HG02938 (cell line): Measurements from ENCODE around the gene TOMM40L.
A peak's percentile ranks its signal among the peaks of the same experiment; 100 is the strongest.
"Not testable (repeated sequence)": the region's sequence is repeated elsewhere in the genome, so short reads cannot be mapped to it uniquely, and the experiment has no call there.

ENCODE experiments used
- ATAC-seq: cut with Tn5 transposase; IDR thresholded peaks from one replicate; pipeline ENCODE4 v1.9.1; 2021; ENCODE audit warnings: mild to moderate bottlenecking, moderate library complexity; ENCODE audit not compliant: unreplicated experiment

TOMM40L gene

GRCh38 chr1:161218301-161219077 is 7.4 kb upstream of the TOMM40L start:
- no peak for ATAC-seq

- no peak for ATAC-seq
These were observed 6.6 kb upstream of the TOMM40L start for GRCh38 chr1:161219078-161219892.

- no peak for ATAC-seq
These were observed 5.9 kb upstream of the TOMM40L start for GRCh38 chr1:161220002-161220401.

- no peak for ATAC-seq
These were observed 3.5 kb upstream of the TOMM40L start for GRCh38 chr1:161222175-161223019.

- ATAC-seq, result no peak
These were observed 1.8 kb upstream of the TOMM40L start for GRCh38 chr1:161223805-161224694.

- ATAC-seq, result not testable (repeated sequence)
These were observed 1.2 kb upstream of the TOMM40L start for GRCh38 chr1:161224695-161225087.

- no peak for ATAC-seq
These were observed 704 bp upstream of the TOMM40L start for GRCh38 chr1:161225178-161225533.

- ATAC-seq, result no peak
These were observed 456 bp downstream of the TOMM40L start for GRCh38 chr1:161226320-161226711.

- ATAC-seq, result no peak
These were observed 899 bp downstream of the TOMM40L start for GRCh38 chr1:161226759-161227158.

GRCh38 chr1:161227196-161227871 is 1.5 kb downstream of the TOMM40L start:
- ATAC-seq, result peak; percentile 41

GRCh38 chr1:161228032-161228431 is 2.2 kb downstream of the TOMM40L start:
- no peak for ATAC-seq

- ATAC-seq, result no peak
These were observed 4.0 kb downstream of the TOMM40L start for GRCh38 chr1:161229896-161230295.

GRCh38 chr1:161230762-161231161 is 4.9 kb downstream of the TOMM40L start:
- no peak for ATAC-seq

- ATAC-seq, result no peak
These were observed 7.2 kb downstream of the TOMM40L start for GRCh38 chr1:161233102-161233501.

- ATAC-seq, result no peak
These were observed 10.3 kb downstream of the TOMM40L start for GRCh38 chr1:161235957-161236775.

- ATAC-seq, result no peak
These were observed 12.2 kb downstream of the TOMM40L start, which contains the start of gene NR1I3 for GRCh38 chr1:161238039-161238473. Gene NR1I3 (minus strand): TSS chr1:161238203. CDS start chr1:161236565, 1,638 bp downstream.

- ATAC-seq, result no peak
These were observed 15.8 kb downstream of the TOMM40L start for GRCh38 chr1:161241682-161242081.

- ATAC-seq, result no peak
These were observed 16.5 kb downstream of the TOMM40L start for GRCh38 chr1:161242313-161242712.

- ATAC-seq, result no peak
These were observed 19.0 kb downstream of the TOMM40L start for GRCh38 chr1:161244888-161245287.
